Glomerular endothelial cell (primary cell): ENCODE measurements around the gene WDR48. TPM values are rescaled to one million over a fixed set of nuclear protein-coding genes. Genes with fewer than 3 reads are reported as not detected.

ENCODE experiments used
- DNase-seq: peaks from one replicate; pipeline ENCODE4 v3.0.0-alpha.2; 2011; ENCODE audit warnings: low read depth, low spot score; ENCODE audit errors: extremely low read depth
- total RNA-seq: library from RNA; depleted of rRNA; stranded (reverse); fragments of >200 nt; gene quantifications from 2 replicates; pipeline ENCODE4 v1.2.3, GENCODE V29; 2015

Gene WDR48
- total RNA-seq, 1 donor from 2014 or later: 25.0 TPM

DNA sequence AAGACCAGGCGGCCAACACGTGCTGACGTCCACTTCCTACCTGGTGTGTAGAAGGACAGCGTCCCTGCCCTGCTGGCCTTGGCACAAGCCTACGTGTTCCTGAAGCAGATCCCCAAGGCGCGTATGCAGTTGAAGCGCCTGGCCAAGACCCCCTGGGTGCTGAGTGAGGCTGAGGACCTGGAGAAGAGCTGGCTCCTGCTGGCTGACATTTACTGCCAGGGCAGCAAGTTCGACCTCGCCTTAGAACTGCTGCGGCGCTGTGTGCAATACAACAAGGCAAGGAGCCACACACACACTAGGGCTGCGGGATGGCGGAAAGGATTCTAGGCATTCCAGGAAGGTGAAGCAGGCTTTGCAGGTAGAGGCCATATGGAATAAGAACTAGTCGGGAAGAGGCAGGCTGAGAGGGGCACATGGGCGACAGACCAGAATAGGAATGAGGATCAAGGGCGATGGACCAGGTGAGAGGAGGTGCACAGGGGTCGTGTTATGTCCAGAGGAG, 85.7 kb downstream of the WDR48 start:
- DNase-seq: no peak

DNA sequence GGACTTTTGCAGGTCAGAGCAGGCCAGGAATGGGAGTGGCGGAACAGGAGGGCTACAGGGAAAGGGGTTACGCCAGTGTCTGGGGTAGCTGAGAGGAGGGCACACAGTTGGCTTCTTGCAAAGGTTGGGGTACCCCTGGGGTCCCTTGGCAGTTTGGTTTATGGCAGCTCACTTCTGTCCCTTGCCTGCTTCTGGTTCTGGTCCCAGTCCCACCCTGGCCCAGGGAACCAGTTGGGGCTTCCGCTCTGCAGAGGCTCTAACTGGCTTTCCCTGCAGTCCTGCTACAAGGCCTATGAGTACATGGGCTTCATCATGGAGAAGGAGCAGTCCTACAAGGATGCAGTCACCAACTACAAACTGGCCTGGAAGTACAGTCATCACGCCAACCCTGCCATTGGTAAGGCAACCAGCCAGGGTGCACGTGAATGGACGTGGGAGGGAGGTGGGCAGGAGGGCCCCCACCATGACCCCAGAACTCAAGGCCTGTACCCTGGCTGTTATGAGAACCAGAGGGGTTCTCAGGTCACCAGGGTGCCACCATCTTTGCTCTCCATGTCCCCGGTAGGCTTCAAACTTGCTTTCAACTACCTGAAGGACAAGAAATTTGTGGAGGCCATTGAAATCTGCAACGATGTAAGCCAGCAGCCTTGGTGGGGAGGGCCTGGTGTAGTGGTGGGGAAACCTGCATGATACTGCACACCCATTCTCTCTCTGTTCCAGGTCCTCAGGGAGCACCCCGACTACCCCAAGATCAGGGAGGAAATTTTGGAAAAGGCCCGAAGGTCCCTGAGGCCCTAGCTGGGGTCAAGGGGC, 86.4 kb downstream of the WDR48 start:
- DNase-seq: no peak

DNA sequence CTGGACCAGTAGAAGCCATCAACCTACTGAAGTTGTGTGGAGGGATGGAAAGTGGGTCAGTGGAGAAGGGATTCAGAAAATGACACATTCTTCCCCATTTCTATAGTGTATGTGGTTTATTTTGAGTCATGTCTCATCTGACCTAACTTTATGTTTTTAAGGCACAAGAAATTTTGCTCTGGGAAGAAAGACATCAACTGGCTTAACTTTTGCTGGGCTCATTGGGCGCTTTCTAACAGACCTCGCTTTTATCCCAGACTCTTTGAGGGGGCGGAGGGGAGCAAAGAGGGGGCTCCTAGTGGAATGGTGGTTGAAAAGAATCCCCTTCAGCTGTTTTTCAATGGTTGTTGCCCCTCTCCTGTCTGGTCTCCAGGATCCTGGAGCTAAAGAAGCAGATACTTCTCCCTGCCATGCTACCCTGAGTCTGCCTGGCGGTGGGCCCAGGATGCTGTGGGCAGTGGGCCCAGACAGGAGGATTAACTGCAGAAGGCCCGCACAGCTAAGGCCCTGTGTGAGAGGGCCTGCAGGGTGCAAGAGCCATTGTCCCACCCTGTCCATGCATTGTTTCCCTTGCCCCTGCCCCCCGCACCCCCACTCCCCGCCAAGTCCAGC, 87.1 kb downstream of the WDR48 start:
- DNase-seq: no peak

DNA sequence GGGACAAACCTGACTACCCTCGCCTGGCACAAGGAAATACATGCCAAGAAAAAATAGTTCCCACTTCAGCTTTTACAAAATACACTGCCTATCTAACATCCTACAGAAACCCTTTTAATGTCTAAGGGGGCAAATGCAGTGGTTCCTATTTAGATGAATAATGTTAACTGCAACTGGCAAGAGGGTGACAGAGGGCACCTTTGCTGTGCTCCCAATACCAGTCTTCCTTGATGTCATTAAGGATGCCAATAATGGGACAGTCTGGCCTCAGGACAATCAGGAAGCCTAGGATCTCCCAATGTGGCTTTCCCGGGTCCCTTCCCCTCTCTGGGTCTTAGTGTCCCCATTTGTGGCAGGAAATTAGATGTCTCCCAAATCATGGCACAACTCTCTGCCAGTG, 87.6 kb downstream of the WDR48 start:
- DNase-seq: no peak

DNA sequence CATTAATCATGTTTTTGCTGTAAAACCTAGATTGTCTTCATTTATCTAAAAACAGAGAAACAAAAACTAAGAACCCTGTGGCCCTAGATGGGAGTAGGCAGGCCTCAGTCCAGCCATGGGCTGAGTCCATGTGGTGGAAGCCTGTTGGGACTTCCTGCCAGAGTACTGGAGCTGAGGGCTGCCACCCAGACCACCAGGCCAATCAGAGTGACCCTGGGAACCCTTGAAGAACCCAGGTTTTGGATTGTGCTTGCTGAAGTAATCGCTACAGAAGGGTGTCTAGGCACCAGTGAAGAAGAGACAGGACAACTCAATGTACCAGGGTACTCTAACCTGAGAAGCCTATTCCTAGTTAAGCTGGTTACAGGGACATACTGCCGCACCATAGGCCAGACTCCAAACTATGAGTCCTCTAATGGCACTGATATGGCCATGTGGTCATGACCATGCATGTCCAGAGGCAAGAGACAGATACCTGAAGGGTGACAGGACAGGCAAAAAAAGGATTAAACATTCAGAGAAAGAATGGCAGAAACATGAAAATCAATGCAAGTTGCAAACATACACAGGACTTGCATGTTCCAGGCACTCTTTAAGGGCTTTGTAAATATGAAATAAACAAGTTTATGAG, 88.6 kb downstream of the WDR48 start:
- no peak for DNase-seq

DNA sequence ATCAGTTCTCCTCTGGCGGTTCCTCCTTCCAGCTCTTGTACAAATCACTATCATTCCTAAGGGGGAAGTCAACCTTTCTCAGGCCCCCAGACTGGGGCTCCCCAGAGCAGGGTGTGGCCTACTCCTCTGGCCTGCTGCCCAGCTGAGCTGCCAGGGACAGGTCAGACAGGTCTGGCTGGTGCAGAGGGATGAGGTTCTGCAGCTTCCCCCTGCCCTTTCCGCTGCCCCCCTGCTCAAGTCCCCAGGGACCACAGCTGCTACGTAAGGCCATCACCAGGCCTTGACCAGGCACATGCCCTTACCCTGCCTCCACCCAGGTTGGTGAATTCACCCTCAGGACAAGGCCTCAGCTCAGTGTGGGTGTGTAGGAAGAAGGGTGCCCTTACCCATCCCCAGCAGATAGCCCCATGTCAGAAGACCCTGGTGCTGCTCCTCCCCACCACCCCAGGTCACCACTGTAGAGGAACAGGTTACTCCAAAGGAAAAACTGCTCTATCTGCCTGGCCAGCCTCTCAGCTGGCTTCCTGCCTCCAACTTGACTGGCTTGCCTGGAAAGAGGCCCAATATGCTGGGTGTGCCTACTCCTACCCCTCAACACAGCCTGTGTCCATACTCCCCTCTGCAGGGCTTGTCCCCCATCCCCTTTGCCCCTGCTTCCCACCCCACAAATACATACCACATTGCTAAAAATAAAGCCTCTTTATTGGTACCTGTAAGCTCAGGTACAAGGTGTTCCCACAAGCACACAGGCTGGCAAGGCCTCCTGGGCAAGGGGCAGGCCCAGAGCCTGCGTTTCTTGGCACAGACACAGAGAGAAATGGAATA, 89.6 kb downstream of the WDR48 start:
- no peak for DNase-seq

DNA sequence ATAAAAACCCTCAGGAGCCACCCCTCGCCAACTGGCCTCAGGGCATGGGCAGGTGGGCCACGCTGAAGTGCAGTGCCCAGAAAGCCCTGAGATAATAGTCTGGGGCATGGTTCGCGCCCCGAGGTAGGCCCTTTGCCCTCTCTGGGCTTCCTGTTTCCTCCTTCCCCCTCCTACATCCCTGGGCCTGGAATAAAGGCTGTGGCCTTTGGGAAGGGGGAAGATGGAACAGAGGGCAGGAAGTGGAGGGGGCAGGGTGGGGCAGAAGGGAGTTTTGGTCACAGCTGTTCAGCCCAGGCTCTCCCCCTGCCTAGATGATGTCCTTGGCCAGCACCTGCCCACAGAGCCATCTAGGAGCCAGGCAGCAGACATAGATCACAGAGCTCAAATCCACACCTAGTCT, 90.3 kb downstream of the WDR48 start:
- DNase-seq: no peak

DNA sequence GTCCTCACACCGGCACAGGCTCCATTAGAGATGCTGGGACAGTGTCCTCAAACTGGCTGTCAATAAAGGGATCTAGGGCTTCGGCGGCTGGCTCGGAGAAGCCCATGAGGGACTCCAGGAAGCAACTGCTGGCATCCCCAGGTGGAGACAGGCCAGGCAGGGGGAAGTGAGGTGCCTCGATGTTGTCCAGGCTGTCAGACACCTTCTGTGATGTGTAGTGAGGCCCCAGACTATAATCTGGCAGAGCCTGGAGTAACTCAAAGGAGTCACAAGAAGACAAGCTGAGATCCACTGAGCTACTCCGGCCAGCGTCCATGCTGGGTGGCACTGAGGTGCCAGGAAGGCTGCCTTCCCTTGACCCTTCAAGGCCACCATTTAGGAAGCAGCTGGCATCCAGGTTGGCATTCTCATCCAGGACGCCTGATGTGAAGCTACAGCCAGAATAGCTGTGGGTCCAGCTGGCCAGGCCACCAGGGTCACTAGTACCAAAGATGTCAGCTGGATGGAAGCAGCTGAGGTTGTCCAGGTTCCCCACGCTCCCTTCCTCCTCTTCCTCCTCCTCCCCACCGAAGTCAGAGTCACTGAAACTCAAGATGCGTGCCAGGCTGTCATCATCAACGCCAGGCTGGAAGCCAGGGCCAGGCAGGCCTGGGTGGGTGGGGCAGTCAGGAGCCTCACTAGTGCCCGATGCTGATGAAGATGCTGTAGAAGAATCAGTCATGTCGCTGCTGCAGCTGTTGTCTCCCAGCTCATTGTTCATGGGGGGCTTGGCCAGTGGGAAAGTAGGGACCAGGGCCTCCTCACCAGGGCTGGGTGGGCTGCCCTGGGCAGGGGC, 91.5 kb downstream of the WDR48 start:
- DNase-seq: no peak

DNA sequence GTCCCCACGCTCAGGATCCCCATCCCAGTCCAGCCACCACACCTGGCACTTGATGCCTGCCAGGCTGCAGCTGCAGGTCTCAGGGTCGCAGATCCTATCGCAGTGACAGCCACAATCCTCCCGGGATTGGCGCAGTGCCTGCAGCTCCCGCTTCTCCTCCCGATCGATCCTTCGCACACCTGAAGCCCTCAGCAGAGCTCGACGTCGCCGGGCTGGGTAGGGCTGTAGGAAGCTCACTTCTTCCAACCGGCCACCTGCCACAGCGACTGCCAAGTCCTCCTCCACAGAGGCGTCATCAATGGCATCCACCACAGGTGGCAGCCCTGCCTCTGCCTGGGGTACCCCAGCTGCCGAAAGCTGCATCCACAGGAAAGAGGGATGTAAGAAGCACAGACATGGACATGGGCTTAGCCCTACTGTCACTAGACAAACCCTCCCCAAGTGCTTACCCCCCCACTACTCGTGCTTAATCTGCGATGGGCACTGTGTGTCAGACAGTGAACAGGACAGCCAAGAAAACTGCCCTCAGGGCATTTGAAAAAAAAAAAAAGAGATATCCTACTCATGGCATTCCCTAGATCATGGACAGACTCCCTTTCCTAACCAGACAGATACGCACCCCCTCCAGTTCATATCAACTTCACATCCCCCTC, 92.4 kb downstream of the WDR48 start:
- no peak for DNase-seq

DNA sequence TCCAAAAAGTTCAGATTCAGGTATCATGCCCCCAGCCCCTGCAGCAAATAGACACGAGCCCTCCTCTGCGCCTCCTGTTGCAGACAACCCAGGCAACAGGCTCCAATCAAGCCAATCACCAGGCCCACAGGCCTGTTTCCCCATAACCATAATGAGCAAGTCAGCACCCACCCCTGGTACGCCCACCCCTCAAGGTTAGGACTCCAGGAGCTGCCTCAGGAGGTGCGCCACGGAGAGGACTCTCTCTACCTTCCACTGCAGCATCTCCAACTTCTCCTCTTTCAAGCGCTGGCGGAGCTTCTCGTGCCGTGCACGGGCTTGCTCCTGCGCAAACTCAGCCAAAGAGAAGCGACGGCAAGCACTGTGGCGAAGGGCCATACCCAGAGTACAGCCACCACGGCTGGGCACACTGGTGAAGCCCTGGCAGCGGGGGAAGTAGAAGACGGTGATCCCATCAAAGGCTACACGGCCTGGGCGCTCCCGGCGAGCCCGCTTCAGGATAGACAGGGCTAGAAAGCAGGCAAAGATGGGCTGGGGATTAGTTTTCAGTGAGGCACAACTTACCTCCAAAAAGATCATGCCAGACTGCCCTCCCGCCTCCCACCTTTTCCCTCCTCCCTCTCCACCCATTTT, 93.0 kb downstream of the WDR48 start:
- DNase-seq: no peak

DNA sequence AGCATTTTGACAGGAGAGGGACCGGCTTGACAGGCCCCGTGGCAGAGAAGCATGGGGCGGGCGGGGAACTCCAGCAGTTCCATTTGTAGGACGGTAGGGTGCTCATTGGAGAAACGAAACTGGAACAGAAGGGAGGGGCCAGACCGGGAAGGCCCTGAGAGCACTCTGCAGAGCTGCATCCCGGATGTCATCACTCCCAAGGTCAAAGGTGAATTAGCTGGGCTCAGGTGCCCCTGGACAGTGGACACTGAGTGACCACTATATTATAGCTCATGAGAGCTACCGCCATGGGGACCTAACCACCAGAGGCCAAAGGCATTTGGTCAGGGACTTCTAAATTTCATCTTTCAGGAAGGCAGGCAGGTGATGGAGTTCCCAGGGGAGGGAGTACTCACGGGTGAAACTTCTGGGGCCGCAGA, 94.3 kb downstream of the WDR48 start:
- no peak for DNase-seq

Other genes with a start within 250 kb of the WDR48 start
- gene SCN10A, start 235.8 kb upstream of the WDR48 start, total RNA-seq: not detected in 2 replicates
- 0.15 and 0.23 TPM in 2 replicates for gene SCN11A, start 72 bp upstream of the WDR48 start, total RNA-seq
- 67.0 and 77.2 TPM in 2 replicates for gene GORASP1, start 55.6 kb downstream of the WDR48 start, total RNA-seq
- 1.6 and 6.5 TPM in 2 replicates for gene TTC21A, start 55.7 kb downstream of the WDR48 start, total RNA-seq
- gene CSRNP1, start 101.6 kb downstream of the WDR48 start, total RNA-seq: 28.0 and 34.8 TPM in 2 replicates
- gene XIRP1, start 140.6 kb downstream of the WDR48 start, total RNA-seq: not detected in 2 replicates
- gene CX3CR1, start 228.0 kb downstream of the WDR48 start, total RNA-seq: not detected in 2 replicates